ENCODE measurements around the gene ADGRG6.

GRCh38 chr6:142398353-142398752, 96.5 kb downstream of the ADGRG6 start:
- TF ChIP-seq POLR2A (IDR thresholded peaks at IDR 0.05; ENCODE audit: low read length) (no peak), GATA1 (IDR thresholded peaks at IDR 0.05; ENCODE audit: low read depth, low read length) (no peak)
